Nephron (organoid): ENCODE measurements around the gene DRICH1.
A peak's percentile ranks its signal among the peaks of the same experiment; 100 is the strongest.

Experiments
- H3K27ac Mint-ChIP-seq, 3 experiments: 2 replicates each; pipeline ENCODE4 v1.8.0; 2020; ENCODE audit warnings: mixed read lengths in 3 of 3, mild to moderate bottlenecking in 2 of 3, moderate library complexity in 1 of 3
- H3K27me3 Mint-ChIP-seq: 2 replicates; pipeline ENCODE4 v1.8.0; 2021; ENCODE audit warnings: low read depth, mild to moderate bottlenecking, moderate library complexity, mixed read lengths
- H3K36me3 Mint-ChIP-seq: 2 replicates; pipeline ENCODE4 v1.8.0; 2020; ENCODE audit warnings: low read depth, mixed read lengths
- H3K4me1 Mint-ChIP-seq: 2 replicates; pipeline ENCODE4 v1.8.0; 2020; ENCODE audit warnings: mixed read lengths
- H3K4me3 Mint-ChIP-seq, 3 experiments: 2 replicates each; pipeline ENCODE4 v1.8.0; 2020; ENCODE audit warnings: mild to moderate bottlenecking in 3 of 3, mixed read lengths in 3 of 3, moderate library complexity in 2 of 3
- H3K9me3 Mint-ChIP-seq: 2 replicates; pipeline ENCODE4 v1.8.0; 2020; ENCODE audit warnings: mixed read lengths
- CTCF ChIP-seq, 3 experiments: fragments of 200-600 bp; sonication (generic); IDR thresholded peaks; one replicate each; pipeline ENCODE4 v1.5.0; 2021; ENCODE audit warnings: antibody characterized with exemption in 3 of 3; ENCODE audit not compliant: unreplicated experiment in 3 of 3

The DRICH1 gene

DNA sequence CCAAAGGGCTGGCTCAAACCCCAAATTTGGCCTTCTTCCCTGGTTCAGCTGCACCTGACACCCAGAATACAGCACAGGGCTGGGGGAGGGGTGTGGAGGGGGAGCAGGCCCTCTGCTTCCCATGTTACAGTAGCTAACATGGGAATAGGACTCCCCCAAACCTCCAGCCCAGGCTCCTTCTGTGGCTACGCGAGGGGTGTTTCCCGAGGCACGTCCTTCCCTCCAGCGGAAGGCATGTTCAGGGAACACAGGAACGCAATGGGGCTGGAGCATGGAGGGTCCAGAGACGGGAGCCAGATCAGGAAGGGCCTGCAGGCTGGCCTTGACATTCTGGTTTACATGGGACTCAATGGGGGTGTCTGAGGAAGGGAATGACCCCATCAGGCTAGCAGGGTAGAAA lies 40.3 kb downstream of the DRICH1 start:
- Mint-ChIP-seq H3K4me1 (peaks cover 7% of the 10 kb centered on the region), H3K27ac (no peak overlapping the region), H3K27me3 (peaks cover 12% of the 10 kb centered on the region), H3K4me3 (no peak overlapping the region), H3K9me3 (peaks cover 3% of the 10 kb centered on the region), H3K36me3 (no peaks in the 10 kb centered on the region)
- TF ChIP-seq CTCF (IDR thresholded peaks at IDR 0.05; ENCODE audit: unreplicated experiment in 3 of 3): no peak

DNA sequence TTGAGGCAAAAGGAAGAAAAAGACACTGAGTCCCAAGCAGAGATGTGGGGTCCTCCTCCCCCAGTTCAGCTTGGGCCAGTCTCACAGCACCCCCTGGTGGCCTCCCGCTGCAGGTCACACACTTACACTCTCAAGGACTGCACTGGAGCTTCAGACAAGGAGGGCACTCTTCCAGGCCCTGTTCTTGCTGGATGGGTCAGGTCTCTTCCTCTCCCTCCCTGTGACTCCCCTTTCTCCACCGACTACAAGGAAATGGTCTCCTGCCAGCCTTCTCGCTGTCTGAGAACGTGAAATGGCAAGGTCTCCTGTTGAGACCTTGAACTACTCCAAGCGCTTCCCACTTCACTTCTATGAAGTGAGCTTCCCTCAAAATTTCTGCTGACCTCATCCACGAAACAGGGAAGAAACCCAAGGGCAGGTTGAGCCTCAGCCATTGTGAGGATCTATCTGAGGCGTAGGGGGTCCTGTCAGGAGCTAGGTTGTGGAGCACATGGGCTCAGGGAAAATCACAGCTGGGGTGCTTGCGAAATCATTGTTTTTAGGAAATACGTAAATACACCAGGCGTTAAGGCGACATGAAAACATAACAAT lies 40.8 kb downstream of the DRICH1 start:
- no peak overlapping the region for H3K4me3 Mint-ChIP-seq
- peaks cover 7% of the 10 kb centered on the region for H3K4me1 Mint-ChIP-seq
- H3K9me3 Mint-ChIP-seq: peaks cover 3% of the 10 kb centered on the region
- peak; percentile 90 to 93 (median 92) for TF ChIP-seq CTCF (IDR thresholded peaks at IDR 0.05; ENCODE audit: unreplicated experiment in 3 of 3)
- H3K27me3 Mint-ChIP-seq: peaks cover 12% of the 10 kb centered on the region
- no peaks in the 10 kb centered on the region for H3K36me3 Mint-ChIP-seq
- H3K27ac Mint-ChIP-seq: peak overlapping the region; percentile 19 to 47 (median 35)

GRCh38 chr22:23583836-23584235 lies 48.3 kb downstream of the DRICH1 start:
- Mint-ChIP-seq H3K4me3 (no peak overlapping the region), H3K36me3 (no peaks in the 10 kb centered on the region), H3K27me3 (peaks cover 7% of the 10 kb centered on the region), H3K4me1 (no peaks in the 10 kb centered on the region), H3K9me3 (no peaks in the 10 kb centered on the region), H3K27ac (no peak overlapping the region)
- no peak for TF ChIP-seq CTCF (IDR thresholded peaks at IDR 0.05; ENCODE audit: unreplicated experiment in 3 of 3)

- Mint-ChIP-seq H3K9me3 (no peaks in the 10 kb centered on the region), H3K36me3 (no peaks in the 10 kb centered on the region), H3K27me3 (peaks cover 6% of the 10 kb centered on the region), H3K4me1 (no peaks in the 10 kb centered on the region), H3K4me3 (no peak overlapping the region), H3K27ac (no peak overlapping the region)
- no peak for TF ChIP-seq CTCF (IDR thresholded peaks at IDR 0.05; ENCODE audit: unreplicated experiment in 3 of 3)
Observed at GRCh38 chr22:23583153-23583552, 49.0 kb downstream of the DRICH1 start.

- Mint-ChIP-seq H3K27me3 (peaks cover 6% of the 10 kb centered on the region), H3K4me1 (no peaks in the 10 kb centered on the region), H3K27ac (no peak overlapping the region), H3K36me3 (no peaks in the 10 kb centered on the region), H3K4me3 (no peak overlapping the region), H3K9me3 (no peaks in the 10 kb centered on the region)
- TF ChIP-seq CTCF (IDR thresholded peaks at IDR 0.05; ENCODE audit: unreplicated experiment in 3 of 3): no peak
Observed at GRCh38 chr22:23581260-23581650, 50.9 kb downstream of the DRICH1 start.

DNA sequence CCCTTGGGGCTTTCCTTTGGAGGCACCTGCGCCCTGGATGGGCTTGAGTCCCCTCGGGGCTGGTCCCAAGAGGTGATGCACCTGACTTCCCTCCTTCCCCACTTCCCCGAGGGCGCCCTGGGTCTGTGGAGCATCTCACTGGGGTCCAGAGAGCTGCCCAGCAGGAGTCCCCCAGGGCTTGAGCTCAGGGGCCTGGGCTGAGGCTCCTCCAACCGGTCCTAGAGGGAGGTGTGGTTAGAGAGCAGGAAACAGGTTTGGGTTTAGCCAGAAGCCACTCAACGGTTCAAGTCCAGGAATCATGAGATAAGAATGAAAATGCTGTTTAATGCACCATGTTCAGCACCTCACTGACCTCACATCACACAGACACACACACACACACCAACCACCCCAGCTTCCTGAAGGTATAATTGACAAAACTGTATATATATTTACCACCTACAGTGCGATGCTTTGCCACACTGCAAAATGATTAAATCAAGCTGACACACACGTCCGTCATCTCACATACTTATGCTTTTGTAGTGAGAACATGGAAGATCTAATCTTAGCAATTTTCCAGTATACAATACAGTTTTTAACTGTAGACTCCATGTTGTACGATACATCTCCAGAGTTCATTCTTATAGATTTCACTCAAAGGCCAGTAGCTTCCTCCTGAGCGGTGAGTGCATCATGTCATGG lies 51.4 kb downstream of the DRICH1 start:
- Mint-ChIP-seq H3K27ac (no peak overlapping the region), H3K36me3 (no peaks in the 10 kb centered on the region), H3K4me3 (no peak overlapping the region), H3K27me3 (peaks cover 6% of the 10 kb centered on the region), H3K9me3 (no peaks in the 10 kb centered on the region), H3K4me1 (no peaks in the 10 kb centered on the region)
- TF ChIP-seq CTCF (IDR thresholded peaks at IDR 0.05; ENCODE audit: unreplicated experiment in 3 of 3): no peak
